Lower leg skin (tissue), 3 donors: ENCODE results near the gene HEXD.

ENCODE experiments used
- CTCF ChIP-seq, 3 donors: fragments of 450-650 bp; IDR thresholded peaks; one replicate each; pipeline ENCODE4 v1.5.1; 2016; ENCODE audit warnings: antibody characterized with exemption in 3 of 3, mild to moderate bottlenecking in 3 of 3, moderate library complexity in 2 of 3
- POLR2A ChIP-seq, 2 donors: fragments of 450-650 bp; IDR thresholded peaks; one replicate each; pipeline ENCODE4 v1.6.1; 2016 to 2017; ENCODE audit warnings: antibody characterized with exemption in 2 of 2, mild to moderate bottlenecking in 1 of 2, moderate library complexity in 1 of 2

- TF ChIP-seq CTCF (IDR thresholded peaks at IDR 0.05) (no peak), POLR2A (IDR thresholded peaks at IDR 0.05) (no peak)
These were observed 47.4 kb upstream of the HEXD start for GRCh38 chr17:82370471-82371332.
